Mesenchymal stem cell (in vitro differentiated cells and primary cell): ENCODE data around the gene IKZF4.
A peak's percentile ranks its signal among the peaks of the same experiment; 100 is the strongest.

ENCODE experiments used
- DNase-seq: peaks from one replicate; pipeline ENCODE4 v3.0.0-alpha.2; 2013
- H2AFZ ChIP-seq: one replicate; pipeline ENCODE4 v1.6.1; 2013; ENCODE audit warnings: low read depth, mild to moderate bottlenecking, control low read depth, inconsistent platforms, low read length, moderate library complexity
- H2AK5ac ChIP-seq: 2 replicates; pipeline ENCODE4 v1.6.1; 2013; ENCODE audit warnings: low read length, moderate library complexity, mild to moderate bottlenecking, inconsistent platforms; ENCODE audit not compliant: severe bottlenecking
- H2BK120ac ChIP-seq: one replicate; pipeline ENCODE4 v1.6.1; 2013; ENCODE audit warnings: low read depth, mild to moderate bottlenecking, inconsistent platforms, low read length, moderate library complexity
- H2BK12ac ChIP-seq, 2 experiments: one replicate each; pipeline ENCODE4 v1.6.1; 2013; ENCODE audit warnings: inconsistent platforms in 2 of 2, low read length in 2 of 2, mild to moderate bottlenecking in 2 of 2, moderate library complexity in 2 of 2, control low read depth in 1 of 2
- H2BK15ac ChIP-seq: one replicate; pipeline ENCODE4 v1.6.1; 2013; ENCODE audit warnings: mild to moderate bottlenecking, low read depth, inconsistent platforms; ENCODE audit not compliant: poor library complexity, severe bottlenecking
- H2BK5ac ChIP-seq: 2 replicates; pipeline ENCODE4 v1.6.1; 2013; ENCODE audit warnings: low read depth, mild to moderate bottlenecking, low read length, control low read depth, inconsistent platforms; ENCODE audit not compliant: poor library complexity, severe bottlenecking
- H3K14ac ChIP-seq, 2 experiments: one replicate each; pipeline ENCODE4 v1.6.1; 2013; ENCODE audit warnings: inconsistent platforms in 2 of 2, low read length in 2 of 2, control low read depth in 1 of 2, mild to moderate bottlenecking in 1 of 2, moderate library complexity in 1 of 2
- H3K18ac ChIP-seq, 2 experiments: one replicate each; pipeline ENCODE4 v1.6.1; 2013; ENCODE audit warnings: inconsistent platforms in 2 of 2, low read length in 2 of 2, control low read depth in 1 of 2, low read depth in 1 of 2, mild to moderate bottlenecking in 1 of 2
- H3K23ac ChIP-seq, 2 experiments: one replicate each; pipeline ENCODE4 v1.6.1; 2013; ENCODE audit warnings: inconsistent platforms in 2 of 2, low read length in 2 of 2, mild to moderate bottlenecking in 2 of 2, moderate library complexity in 2 of 2, control low read depth in 1 of 2
- H3K27ac ChIP-seq: 2 replicates; pipeline ENCODE4 v1.5.1; 2013; ENCODE audit warnings: mild to moderate bottlenecking, moderate library complexity, low read length, control low read depth, inconsistent platforms; ENCODE audit not compliant: poor library complexity, severe bottlenecking
- H3K27me3 ChIP-seq, 2 experiments: 2 replicates each; pipeline versions ENCODE4 v1.6.1 to v1.7.0; 2013; ENCODE audit warnings: low read length in 2 of 2, mild to moderate bottlenecking in 2 of 2, moderate library complexity in 2 of 2, control low read depth in 1 of 2, inconsistent platforms in 1 of 2; ENCODE audit not compliant: control insufficient read depth in 1 of 2, insufficient read depth in 1 of 2
- H3K36me3 ChIP-seq, 2 experiments: 2 replicates each; pipeline versions ENCODE4 v1.6.1 to v1.7.0; 2013; ENCODE audit warnings: low read length in 2 of 2, control low read depth in 1 of 2, inconsistent platforms in 1 of 2, low read depth in 1 of 2, mild to moderate bottlenecking in 1 of 2; ENCODE audit not compliant: insufficient read depth in 2 of 2, control insufficient read depth in 1 of 2
- H3K4ac ChIP-seq, 2 experiments: one replicate each; pipeline ENCODE4 v1.6.1; 2013; ENCODE audit warnings: inconsistent platforms in 2 of 2, low read length in 2 of 2, mild to moderate bottlenecking in 2 of 2, moderate library complexity in 2 of 2, control low read depth in 1 of 2, low read depth in 1 of 2
- H3K4me1 ChIP-seq: 2 replicates; pipeline ENCODE4 v1.6.1; 2013; ENCODE audit warnings: low read depth, low read length, control low read depth; ENCODE audit not compliant: control insufficient read depth, insufficient read depth
- H3K4me2 ChIP-seq: 2 replicates; pipeline ENCODE4 v1.6.1; 2013; ENCODE audit warnings: low read length, mild to moderate bottlenecking, inconsistent platforms; ENCODE audit not compliant: poor library complexity, severe bottlenecking
- H3K4me3 ChIP-seq, 2 experiments: 2 replicates each; pipeline versions ENCODE4 v1.5.1 to v1.7.0; 2013; ENCODE audit warnings: low read length in 2 of 2, mild to moderate bottlenecking in 2 of 2, control low read depth in 1 of 2, low read depth in 1 of 2; ENCODE audit not compliant: insufficient read depth in 1 of 2
- H3K79me1 ChIP-seq: replicated peaks from 2 replicates; pipeline ENCODE4 v1.6.1; 2013; ENCODE audit warnings: mild to moderate bottlenecking, control low read depth, low read length, inconsistent platforms; ENCODE audit not compliant: poor library complexity, severe bottlenecking
- H3K9ac ChIP-seq: 2 replicates; pipeline ENCODE4 v1.7.0; 2013; ENCODE audit warnings: mild to moderate bottlenecking, low read length, moderate library complexity
- H3K9me3 ChIP-seq: 2 replicates; pipeline ENCODE4 v1.7.0; 2013; ENCODE audit warnings: mild to moderate bottlenecking, low read length; ENCODE audit not compliant: control insufficient read depth
- H4K8ac ChIP-seq: one replicate; pipeline ENCODE4 v1.6.1; 2013; ENCODE audit warnings: inconsistent platforms, mild to moderate bottlenecking, low read length, moderate library complexity
- H4K91ac ChIP-seq: one replicate; pipeline ENCODE4 v1.6.1; 2013; ENCODE audit warnings: mild to moderate bottlenecking, low read length, inconsistent platforms
- WGBS: methylation state at CpG from one replicate; pipeline ENCODE4 v1.1.7; 2013; ENCODE audit warnings: mixed read lengths; 5-methylcytosine and 5-hydroxymethylcytosine counted together

The IKZF4 gene

DNA sequence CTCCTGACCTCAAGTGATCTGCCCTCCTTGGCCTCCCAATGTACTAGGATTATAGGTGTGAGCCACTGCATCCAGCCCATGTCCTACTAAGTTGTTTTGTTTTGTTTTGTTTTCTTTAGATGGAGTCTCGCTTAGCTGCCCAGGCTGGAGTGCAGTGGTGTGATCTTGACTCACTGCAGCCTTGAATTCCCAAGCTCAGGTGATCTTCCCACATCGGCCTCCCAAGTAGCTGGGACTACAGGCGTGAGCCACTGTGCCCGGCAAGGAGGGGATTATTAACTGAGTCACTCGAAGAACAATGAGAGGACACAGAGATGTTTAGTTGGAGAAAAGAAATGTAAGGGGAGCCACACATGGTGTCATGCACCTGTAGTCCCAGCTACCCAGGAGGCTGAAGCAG lies 41.1 kb downstream of the IKZF4 start:
- H3K14ac ChIP-seq = no peak overlapping the region
- peaks cover 2% of the 10 kb centered on the region for H3K4me1 ChIP-seq
- H3K9me3 ChIP-seq = no peaks in the 10 kb centered on the region
- H4K91ac ChIP-seq = no peak overlapping the region
- no peak overlapping the region for H3K4me3 ChIP-seq
- no peak for DNase-seq
- no peak overlapping the region for H2BK12ac ChIP-seq
- H3K79me1 ChIP-seq = no peaks in the 10 kb centered on the region
- 67% methylated on average over 5 of the region's 5 CpGs for WGBS
- no peak overlapping the region for H4K8ac ChIP-seq
- H3K23ac ChIP-seq = no peak overlapping the region
- no peak overlapping the region for H3K27ac ChIP-seq
- H2BK120ac ChIP-seq = no peak overlapping the region
- H3K18ac ChIP-seq = no peak overlapping the region
- H3K27me3 ChIP-seq = no peaks in the 10 kb centered on the region
- no peak overlapping the region for H2BK15ac ChIP-seq
- H3K4me2 ChIP-seq = no peak overlapping the region
- no peak overlapping the region for H2AFZ ChIP-seq
- no peaks in the 10 kb centered on the region for H3K36me3 ChIP-seq
- H2AK5ac ChIP-seq = no peak overlapping the region
- no peak overlapping the region for H3K9ac ChIP-seq
- H3K4ac ChIP-seq = no peak overlapping the region
- no peak overlapping the region for H2BK5ac ChIP-seq

DNA sequence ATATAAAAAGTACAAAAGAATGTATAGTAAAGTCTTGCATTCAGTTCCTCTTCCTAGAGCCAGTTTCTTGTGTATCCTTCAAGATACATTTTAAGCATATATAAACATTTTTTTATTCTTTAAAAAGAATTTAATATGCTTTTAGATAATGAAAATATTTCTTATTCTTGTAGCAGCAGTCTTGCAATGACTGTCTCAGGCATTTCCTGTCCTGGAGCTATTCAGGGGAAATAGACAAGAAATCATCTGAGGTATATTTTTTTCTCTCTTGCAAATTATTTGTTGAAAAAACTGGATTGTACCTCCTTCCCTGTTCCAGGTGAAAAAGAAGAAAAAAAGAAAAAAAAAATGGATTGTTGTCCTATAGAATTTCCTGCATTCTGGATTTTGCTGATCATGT lies 42.2 kb downstream of the IKZF4 start:
- H2AK5ac ChIP-seq = no peak overlapping the region
- H3K23ac ChIP-seq = no peak overlapping the region
- no peak overlapping the region for H2BK120ac ChIP-seq

DNA sequence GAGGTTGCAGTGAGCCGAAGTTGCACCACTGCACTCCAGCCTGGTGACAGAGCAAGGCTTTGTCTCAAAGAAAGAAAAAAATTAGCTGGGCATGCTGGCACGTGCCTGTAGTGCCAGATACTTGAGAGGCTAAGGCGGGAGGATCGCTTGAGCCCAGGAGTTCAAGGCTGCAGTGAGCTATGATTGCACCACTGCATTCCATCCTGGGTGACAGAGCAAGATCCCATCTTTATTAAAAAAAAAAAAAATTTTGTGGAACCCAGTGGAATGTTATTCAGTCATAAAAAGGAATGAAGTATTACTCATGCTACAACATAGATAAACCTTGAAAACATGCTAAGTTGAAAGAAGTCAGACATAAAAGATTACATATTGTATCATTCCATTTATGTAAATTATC lies 50.8 kb downstream of the IKZF4 start:
- Histone ChIP-seq H3K27me3 (no peaks in the 10 kb centered on the region), H3K9me3 (no peaks in the 10 kb centered on the region), H2BK12ac (no peak overlapping the region), H3K79me1 (no peaks in the 10 kb centered on the region), H3K4me2 (no peak overlapping the region), H3K14ac (no peak overlapping the region), H3K4ac (no peak overlapping the region), H3K36me3 (no peaks in the 10 kb centered on the region), H3K18ac (no peak overlapping the region), H4K91ac (no peak overlapping the region), H2BK15ac (no peak overlapping the region), H3K4me1 (no peaks in the 10 kb centered on the region), H2BK5ac (no peak overlapping the region), H2AFZ (no peak overlapping the region), H2BK120ac (no peak overlapping the region), H3K27ac (no peak overlapping the region), H3K23ac (no peak overlapping the region), H3K9ac (no peak overlapping the region), H2AK5ac (no peak overlapping the region), H4K8ac (no peak overlapping the region), H3K4me3 (no peak overlapping the region)
- peak; percentile 9 for DNase-seq
- 73% methylated on average over 4 of the region's 4 CpGs for WGBS

More for the DNA sequence above, 42.2 kb downstream of the IKZF4 start:
- Histone ChIP-seq H2BK15ac (no peak overlapping the region), H3K27me3 (no peaks in the 10 kb centered on the region), H3K27ac (no peak overlapping the region), H3K4ac (no peak overlapping the region), H3K36me3 (no peaks in the 10 kb centered on the region), H4K8ac (no peak overlapping the region), H3K18ac (no peak overlapping the region), H2BK12ac (no peak overlapping the region), H2BK5ac (no peak overlapping the region), H3K4me2 (no peak overlapping the region), H3K9ac (no peak overlapping the region), H4K91ac (no peak overlapping the region), H3K9me3 (no peaks in the 10 kb centered on the region), H3K4me1 (peaks cover 2% of the 10 kb centered on the region), H3K14ac (no peak overlapping the region), H3K79me1 (no peaks in the 10 kb centered on the region), H2AFZ (no peak overlapping the region), H3K4me3 (no peak overlapping the region)
- no peak for DNase-seq

DNA sequence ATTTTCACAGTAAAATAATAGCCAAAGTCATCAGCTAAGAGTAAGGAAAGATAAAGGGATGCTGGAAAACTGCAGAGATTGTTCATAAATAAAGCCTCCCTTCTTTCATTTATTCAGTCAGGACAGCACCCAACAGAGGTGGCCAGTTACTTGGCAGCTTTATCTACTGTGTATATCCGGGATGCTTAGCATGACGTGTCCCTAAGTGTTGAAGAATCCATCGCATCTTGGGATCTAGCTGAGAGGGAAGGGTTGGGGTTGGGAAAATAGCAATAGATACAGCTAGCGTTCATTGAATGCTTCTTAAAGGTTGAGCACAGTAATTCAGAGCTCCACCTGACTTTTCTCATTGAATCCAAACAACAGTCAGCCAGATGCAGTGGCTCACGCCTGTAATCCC lies 53.6 kb downstream of the IKZF4 start:
- H2BK120ac ChIP-seq = no peak overlapping the region
- H3K4ac ChIP-seq = no peak overlapping the region
- no peaks in the 10 kb centered on the region for H3K27me3 ChIP-seq
- H3K9me3 ChIP-seq = no peaks in the 10 kb centered on the region
- no peak overlapping the region for H3K27ac ChIP-seq
- H3K36me3 ChIP-seq = no peaks in the 10 kb centered on the region
- H3K4me2 ChIP-seq = no peak overlapping the region
- no peak overlapping the region for H3K14ac ChIP-seq
- no peak overlapping the region for H2AK5ac ChIP-seq
- no peak overlapping the region for H4K8ac ChIP-seq
- no peak overlapping the region for H2BK12ac ChIP-seq
- no peak overlapping the region for H3K4me3 ChIP-seq
- no peaks in the 10 kb centered on the region for H3K79me1 ChIP-seq
- peaks cover 5% of the 10 kb centered on the region for H3K4me1 ChIP-seq
- WGBS = 80% methylated on average over 5 of the region's 5 CpGs
- H3K9ac ChIP-seq = no peak overlapping the region
- H3K18ac ChIP-seq = no peak overlapping the region
- H2BK5ac ChIP-seq = no peak overlapping the region
- no peak for DNase-seq
- no peak overlapping the region for H2BK15ac ChIP-seq
- no peak overlapping the region for H2AFZ ChIP-seq
- no peak overlapping the region for H4K91ac ChIP-seq
- H3K23ac ChIP-seq = no peak overlapping the region
